ENCODE measurements around the gene SNRPE.
A peak's percentile ranks its signal among the peaks of the same experiment; 100 is the strongest.

- TF ChIP-seq EZH2 (IDR thresholded peaks at IDR 0.05; ENCODE audit: low read length, unreplicated experiment) (no peak), CTCF (conservative IDR thresholded peaks at IDR 0.05; ENCODE audit: low read depth, low read length) (peak; percentile 88)
Measured at GRCh38 chr1:203861379-203862184, at the start of gene SNRPE.
